ENCODE data around the gene DNASE2B.
"Not testable (repeated sequence)": the region's sequence is repeated elsewhere in the genome, so short reads cannot be mapped to it uniquely, and the experiment has no call there.

- not testable (repeated sequence) for TF ChIP-seq CTCF, POLR2A (IDR thresholded peaks at IDR 0.05)
Measured at GRCh38 chr1:84442747-84443646, 44.7 kb downstream of the DNASE2B start.
